ENCODE measurements around the gene DRC1.

- no peak for TF ChIP-seq CTCF (IDR thresholded peaks at IDR 0.05)
- TF ChIP-seq POLR2AphosphoS5 (IDR thresholded peaks at IDR 0.05; ENCODE audit: low read depth, low read length) = no peak
- no peak for TF ChIP-seq EZH2phosphoT487 (IDR thresholded peaks at IDR 0.05; ENCODE audit: borderline replicate concordance, low read depth)
- no peak for TF ChIP-seq USF2 (IDR thresholded peaks at IDR 0.05; ENCODE audit: borderline replicate concordance, low read depth, low read length)
- TF ChIP-seq CHD2 (IDR thresholded peaks at IDR 0.05; ENCODE audit: low read length, partially characterized antibody) = no peak
These were observed 78.3 kb downstream of the DRC1 start for GRCh38 chr2:26479789-26480565.

Measured in SK-N-SH (cell line).